Central memory CD8-positive, alpha-beta T cell (primary cell): Measurements from ENCODE around the gene ASB8.

ENCODE experiments used
- ATAC-seq: fragments of 150-1000 bp; cut with Tn5 transposase; replicated peaks from 2 replicates; pipeline ENCODE4 v1.10.0; 2022; ENCODE audit warnings: mild to moderate bottlenecking, moderate FRiP score, moderate number of reproducible peaks; ENCODE audit not compliant: poor library complexity, severe bottlenecking; ENCODE audit errors: extremely low read depth
- DNase-seq, 2 donors: peaks; one replicate each; pipeline ENCODE4 v3.0.0; 2021; ENCODE audit warnings: low spot score in 2 of 2
- H3K27ac Mint-ChIP-seq: one replicate; pipeline ENCODE4 v1.8.0; 2022; ENCODE audit warnings: low read depth, mild to moderate bottlenecking, moderate library complexity, mixed read lengths
- H3K27me3 Mint-ChIP-seq: one replicate; pipeline ENCODE4 v1.8.0; 2022; ENCODE audit warnings: mixed read lengths
- H3K36me3 Mint-ChIP-seq: one replicate; pipeline ENCODE4 v1.8.0; 2022; ENCODE audit warnings: mild to moderate bottlenecking, moderate library complexity, mixed read lengths; ENCODE audit not compliant: insufficient read depth
- H3K4me1 Mint-ChIP-seq: one replicate; pipeline ENCODE4 v1.8.0; 2022; ENCODE audit warnings: mixed read lengths
- H3K4me3 Mint-ChIP-seq: one replicate; pipeline ENCODE4 v1.8.0; 2022; ENCODE audit warnings: mild to moderate bottlenecking, moderate library complexity, mixed read lengths
- H3K9me3 Mint-ChIP-seq: one replicate; pipeline ENCODE4 v1.8.0; 2022; ENCODE audit warnings: mixed read lengths

The ASB8 gene, protein sequence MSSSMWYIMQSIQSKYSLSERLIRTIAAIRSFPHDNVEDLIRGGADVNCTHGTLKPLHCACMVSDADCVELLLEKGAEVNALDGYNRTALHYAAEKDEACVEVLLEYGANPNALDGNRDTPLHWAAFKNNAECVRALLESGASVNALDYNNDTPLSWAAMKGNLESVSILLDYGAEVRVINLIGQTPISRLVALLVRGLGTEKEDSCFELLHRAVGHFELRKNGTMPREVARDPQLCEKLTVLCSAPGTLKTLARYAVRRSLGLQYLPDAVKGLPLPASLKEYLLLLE

DNA sequence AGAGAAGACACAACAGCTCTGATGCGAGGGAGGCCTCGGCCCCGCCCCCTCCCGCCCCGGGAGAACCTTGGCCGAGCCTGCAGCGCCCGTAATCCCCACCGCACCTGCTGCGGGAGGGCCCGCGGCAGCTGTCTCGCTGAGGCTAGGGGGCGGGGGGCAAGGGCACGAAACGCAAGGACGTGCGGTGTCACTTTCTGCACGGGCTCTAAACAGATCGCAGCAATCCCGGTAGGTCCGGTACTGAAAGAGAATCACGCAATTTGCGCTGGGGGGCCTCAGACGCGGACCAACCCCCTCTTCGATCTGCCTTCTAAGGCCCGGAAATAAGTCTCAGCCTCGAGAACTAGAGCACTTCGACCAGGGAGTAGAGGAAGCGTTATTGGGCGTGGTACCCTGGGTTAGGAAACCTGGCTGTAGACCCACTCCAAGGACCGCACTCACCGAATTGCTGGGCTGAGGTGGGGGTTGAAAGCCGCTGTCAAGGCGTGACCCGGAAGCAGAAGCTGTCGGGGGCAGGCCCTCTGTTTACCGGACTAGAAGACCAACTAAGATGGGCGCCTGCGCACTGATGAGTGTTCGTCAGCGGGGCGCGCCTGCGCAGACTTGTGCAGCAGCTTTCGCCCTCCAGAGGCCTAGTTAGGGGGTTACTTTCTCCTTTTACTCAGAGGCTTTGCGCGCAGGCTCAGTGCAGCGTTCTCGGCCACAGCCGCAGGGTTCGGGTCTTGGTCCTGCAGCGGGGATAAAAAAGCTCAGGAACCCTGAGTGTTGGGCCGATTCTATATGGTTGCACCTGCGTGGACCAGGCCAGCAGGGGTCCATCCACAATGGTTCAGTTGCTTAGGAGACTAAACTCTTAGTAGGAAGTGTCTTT, at the start of gene ASB8:
Gene ASB8, minus strand, starts transcription at position 498 of the 871 bp plus-strand sequence. CDS start 4,019 bp downstream, outside the sequence.
- Mint-ChIP-seq H3K4me3 (peak within 1 kb of the TSS; percentile 95), H3K9me3 (no peaks in the 10 kb centered on the region), H3K27ac (peak within 1 kb of the TSS; percentile 97), H3K27me3 (no peaks in the 10 kb centered on the region), H3K36me3 (peaks cover 26% of the 10 kb centered on the region), H3K4me1 (peaks cover 32% of the 10 kb centered on the region)
- DNase-seq (peak; percentile 98), ATAC-seq (peak; percentile 89)

DNA sequence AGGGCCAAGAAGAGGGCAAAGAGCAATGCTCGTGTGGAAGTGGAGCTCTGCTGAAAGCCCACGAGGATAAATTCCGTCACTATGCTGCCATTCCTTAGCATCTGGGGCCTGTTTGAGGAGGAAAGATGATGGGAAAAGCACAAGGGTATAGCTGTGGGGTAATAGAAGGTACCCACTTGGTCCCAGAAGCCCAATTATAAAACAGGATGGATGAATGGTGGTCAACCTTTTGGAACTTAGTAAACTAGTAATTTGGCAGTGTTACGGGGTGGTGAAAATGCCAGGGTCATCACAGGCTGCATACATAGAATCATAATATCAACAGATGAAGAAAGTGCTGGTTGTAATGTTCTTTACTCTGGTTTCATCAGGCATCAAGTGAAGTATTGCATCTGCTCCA, 45.9 kb upstream of the ASB8 start, which contains the start of gene OR10AD1:
Gene OR10AD1, minus strand, starts transcription at position 101 of the 400 bp plus-strand sequence. Its CDS starts 0 bp downstream, at position 101.
- peaks cover 23% of the 10 kb centered on the region for H3K9me3 Mint-ChIP-seq
- no peak for ATAC-seq
- peaks cover 6% of the 10 kb centered on the region for H3K36me3 Mint-ChIP-seq
- no peak within 1 kb of the TSS for H3K4me3 Mint-ChIP-seq
- peaks cover 42% of the 10 kb centered on the region for H3K4me1 Mint-ChIP-seq
- DNase-seq, result no peak
- no peak within 1 kb of the TSS for H3K27ac Mint-ChIP-seq
- H3K27me3 Mint-ChIP-seq, result no peaks in the 10 kb centered on the region

DNA sequence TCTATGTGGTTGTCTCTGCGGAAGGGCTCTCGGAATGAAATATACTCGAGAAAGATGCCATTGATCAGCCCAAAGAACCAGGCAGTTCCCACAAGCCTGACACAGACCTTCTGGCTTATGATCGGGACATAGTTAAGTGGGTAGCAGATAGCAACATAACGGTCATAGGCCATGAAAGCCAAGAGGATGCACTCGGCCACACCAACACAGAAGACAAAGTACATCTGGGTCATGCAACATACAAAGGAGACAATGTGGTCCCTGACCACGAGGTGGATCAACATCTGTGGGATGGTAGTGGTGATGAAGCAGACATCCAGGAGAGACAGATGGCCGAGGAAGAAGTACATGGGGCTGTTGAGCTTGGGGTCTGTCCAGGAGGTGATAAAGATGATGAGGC, 45.5 kb upstream of the ASB8 start:
- peaks cover 42% of the 10 kb centered on the region for H3K4me1 Mint-ChIP-seq
- ATAC-seq, result no peak
- DNase-seq, result no peak
- H3K27me3 Mint-ChIP-seq, result no peaks in the 10 kb centered on the region
- peaks cover 10% of the 10 kb centered on the region for H3K36me3 Mint-ChIP-seq
- H3K27ac Mint-ChIP-seq, result no peak overlapping the region
- no peak overlapping the region for H3K4me3 Mint-ChIP-seq
- H3K9me3 Mint-ChIP-seq, result peaks cover 23% of the 10 kb centered on the region

DNA sequence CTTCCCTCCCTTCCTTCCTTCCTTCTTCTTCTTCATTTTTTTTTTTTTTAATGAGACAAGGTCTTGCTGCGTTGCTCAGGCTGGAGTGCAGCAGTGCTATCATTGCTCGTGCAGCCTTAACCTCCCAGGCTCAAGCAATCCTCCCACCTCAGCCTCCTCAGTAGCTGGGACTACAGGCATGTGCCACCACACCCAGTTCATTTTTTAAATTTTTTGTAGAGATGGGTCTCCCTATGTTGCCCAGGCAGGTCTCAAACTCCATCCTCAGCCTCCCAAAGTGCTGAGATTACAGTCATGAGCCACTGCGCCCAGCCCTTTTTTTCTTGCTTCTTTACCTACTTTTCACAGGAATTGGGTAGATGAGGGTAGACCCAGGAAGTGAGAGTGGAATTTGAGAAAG, 44.2 kb upstream of the ASB8 start:
- H3K4me3 Mint-ChIP-seq, result no peak overlapping the region
- peaks cover 11% of the 10 kb centered on the region for H3K36me3 Mint-ChIP-seq
- H3K9me3 Mint-ChIP-seq, result peaks cover 23% of the 10 kb centered on the region
- H3K27me3 Mint-ChIP-seq, result no peaks in the 10 kb centered on the region
- no peak overlapping the region for H3K27ac Mint-ChIP-seq
- peaks cover 48% of the 10 kb centered on the region for H3K4me1 Mint-ChIP-seq
- ATAC-seq (no peak), DNase-seq (no peak)

DNA sequence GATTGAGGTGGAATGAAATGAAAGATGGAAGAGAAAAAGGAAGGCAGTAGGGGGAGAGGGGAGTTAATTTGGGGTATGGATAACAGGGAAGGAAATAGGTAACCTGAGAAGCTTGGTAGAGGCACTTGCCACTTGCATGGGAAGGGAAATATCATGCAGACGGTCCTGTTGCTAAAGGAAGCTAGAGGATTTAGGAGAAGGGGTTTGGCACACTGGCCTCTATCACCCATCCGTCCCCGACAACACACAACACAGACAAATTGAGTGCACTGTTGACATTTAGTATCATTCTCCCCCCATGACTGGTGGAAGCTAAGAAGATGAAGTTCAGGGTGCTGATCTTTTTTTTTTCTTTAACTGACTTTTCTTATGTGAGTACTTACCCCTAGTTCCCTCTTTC, 43.8 kb upstream of the ASB8 start:
- Mint-ChIP-seq H3K27me3 (no peaks in the 10 kb centered on the region), H3K9me3 (peaks cover 23% of the 10 kb centered on the region), H3K36me3 (peaks cover 8% of the 10 kb centered on the region), H3K27ac (no peak overlapping the region), H3K4me3 (peak overlapping the region; percentile 6), H3K4me1 (peaks cover 48% of the 10 kb centered on the region)
- DNase-seq (no peak), ATAC-seq (no peak)

DNA sequence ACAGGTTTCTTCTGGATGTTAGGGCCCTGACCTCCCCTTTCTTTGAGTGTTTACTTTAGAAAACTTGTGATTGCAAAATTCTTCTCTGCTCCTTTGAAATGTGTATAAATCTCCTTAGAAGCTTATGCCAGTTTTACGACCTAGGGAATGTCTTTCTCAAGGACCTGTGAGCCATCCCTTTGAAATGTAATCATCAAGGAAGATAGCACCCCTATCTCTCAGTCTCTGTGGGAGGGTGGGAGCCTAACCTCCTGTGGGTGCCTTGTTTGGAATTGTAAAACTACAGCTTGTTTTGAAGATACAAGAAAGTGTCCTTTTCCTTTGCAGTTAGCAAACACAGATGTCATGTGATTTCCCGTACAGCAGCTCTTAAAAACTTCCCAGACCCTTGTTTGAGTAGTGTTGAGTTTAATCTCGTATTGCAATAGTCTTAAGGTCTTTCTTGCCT, 42.5 kb upstream of the ASB8 start:
- peak overlapping the region; percentile 99 for H3K27ac Mint-ChIP-seq
- H3K36me3 Mint-ChIP-seq, result peaks cover 9% of the 10 kb centered on the region
- peak overlapping the region; percentile 83 for H3K4me3 Mint-ChIP-seq
- H3K27me3 Mint-ChIP-seq, result peaks cover 4% of the 10 kb centered on the region
- DNase-seq (no peak), ATAC-seq (no peak)
- peaks cover 23% of the 10 kb centered on the region for H3K9me3 Mint-ChIP-seq
- H3K4me1 Mint-ChIP-seq, result peaks cover 48% of the 10 kb centered on the region

DNA sequence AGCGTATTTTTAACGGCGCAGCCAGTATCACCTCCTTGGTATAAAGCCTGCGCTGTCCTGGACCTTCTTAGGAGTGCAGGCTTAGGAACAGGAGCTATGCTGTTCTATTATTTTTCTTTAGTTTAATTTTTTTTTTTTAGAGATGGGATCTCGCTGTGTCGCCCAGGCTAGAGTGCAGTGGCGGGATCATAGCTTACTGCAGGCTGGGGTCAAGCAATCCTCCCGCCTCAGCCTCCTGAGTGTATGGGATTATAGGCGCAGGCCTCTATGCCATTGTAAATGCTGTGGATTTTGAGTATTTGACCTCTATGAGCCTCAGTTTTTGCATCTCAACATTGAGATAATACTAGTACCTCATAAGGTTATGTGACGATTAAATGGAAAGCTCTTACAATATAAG, 41.7 kb upstream of the ASB8 start:
- Mint-ChIP-seq H3K4me3 (peak overlapping the region; percentile 83), H3K36me3 (peaks cover 9% of the 10 kb centered on the region), H3K9me3 (peaks cover 23% of the 10 kb centered on the region), H3K27me3 (peaks cover 12% of the 10 kb centered on the region), H3K4me1 (peaks cover 48% of the 10 kb centered on the region), H3K27ac (peak overlapping the region; percentile 99)
- DNase-seq (no peak), ATAC-seq (no peak)

DNA sequence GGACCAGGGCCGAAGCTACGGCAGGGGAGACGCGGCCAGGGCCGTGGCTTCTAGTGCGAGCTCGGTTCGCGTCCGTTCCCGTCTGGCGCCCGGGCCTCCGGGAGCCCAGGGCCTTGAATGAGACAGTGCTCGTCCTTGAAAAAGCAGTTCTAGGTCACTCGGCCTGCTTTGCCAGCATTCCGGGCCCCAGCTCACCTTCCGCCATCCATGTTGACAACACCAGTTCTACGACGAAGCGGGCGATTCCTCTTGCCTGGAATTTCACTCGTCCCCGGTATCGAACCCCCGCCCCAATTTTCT, 41.3 kb upstream of the ASB8 start:
- peak overlapping the region; percentile 99 for H3K27ac Mint-ChIP-seq
- H3K9me3 Mint-ChIP-seq, result peaks cover 23% of the 10 kb centered on the region
- DNase-seq (no peak), ATAC-seq (peak; percentile 7)
- H3K4me1 Mint-ChIP-seq, result peaks cover 48% of the 10 kb centered on the region
- H3K27me3 Mint-ChIP-seq, result peaks cover 16% of the 10 kb centered on the region
- peaks cover 9% of the 10 kb centered on the region for H3K36me3 Mint-ChIP-seq
- H3K4me3 Mint-ChIP-seq, result peak overlapping the region; percentile 83

DNA sequence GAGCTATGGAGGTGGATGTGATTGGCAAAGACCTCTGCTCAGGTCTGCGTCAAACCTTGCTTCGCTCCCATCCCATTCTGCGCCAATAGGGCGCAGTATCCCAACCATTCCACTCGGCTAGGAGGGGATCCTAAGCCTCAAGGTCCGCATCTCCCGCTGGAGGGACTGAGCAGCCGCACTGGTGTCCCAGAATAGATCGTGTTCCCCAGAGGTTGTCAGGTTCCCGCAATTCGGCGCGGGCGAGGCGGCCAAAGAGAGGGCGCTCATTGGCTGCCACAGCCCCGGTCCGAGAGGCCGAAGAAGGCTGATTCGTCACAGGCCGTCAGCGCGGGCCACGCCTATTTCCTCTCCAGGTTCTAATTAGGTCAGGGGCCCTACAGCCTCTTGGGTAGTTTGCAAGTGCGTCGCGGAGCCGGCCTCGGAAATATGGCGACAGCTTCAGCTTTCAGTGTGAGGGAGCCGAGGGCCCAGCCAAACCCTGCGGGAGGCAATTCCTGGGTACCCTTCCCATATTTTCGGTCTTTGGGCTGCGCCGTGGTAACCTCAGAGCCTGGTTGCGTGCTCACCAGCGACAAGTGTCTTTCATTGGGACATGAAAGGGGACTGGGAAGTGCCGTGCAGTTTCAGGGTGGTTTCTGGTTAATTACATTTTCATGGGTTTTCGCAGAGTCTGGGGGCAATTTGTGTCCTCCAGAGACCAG, 40.8 kb upstream of the ASB8 start:
- H3K4me3 Mint-ChIP-seq, result peak overlapping the region; percentile 83
- peak; percentile 94 for ATAC-seq
- H3K36me3 Mint-ChIP-seq, result peaks cover 9% of the 10 kb centered on the region
- H3K4me1 Mint-ChIP-seq, result peaks cover 43% of the 10 kb centered on the region
- H3K27me3 Mint-ChIP-seq, result peaks cover 21% of the 10 kb centered on the region
- DNase-seq, result peak; percentile 75 to 83
- H3K9me3 Mint-ChIP-seq, result peaks cover 21% of the 10 kb centered on the region
- peak overlapping the region; percentile 99 for H3K27ac Mint-ChIP-seq

DNA sequence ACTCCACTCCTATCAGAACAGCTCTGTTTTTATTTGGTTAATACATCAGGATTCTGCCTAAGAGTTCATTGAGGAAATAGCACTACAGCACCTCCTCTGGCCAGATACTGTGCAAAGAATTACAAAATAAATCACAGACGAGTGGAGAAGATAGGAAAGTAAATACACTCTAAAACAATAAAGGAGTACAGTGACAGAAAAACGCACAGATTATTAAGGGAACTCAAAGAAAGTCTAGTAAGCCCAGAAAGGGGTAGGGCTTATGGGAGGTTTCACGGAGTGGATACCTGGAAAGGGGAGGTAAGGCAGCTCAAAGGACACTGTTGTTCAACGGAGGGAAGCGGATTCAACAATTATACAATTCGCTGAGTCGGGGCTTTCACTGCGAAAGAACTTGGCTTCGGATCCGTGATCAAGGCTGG, 40.2 kb upstream of the ASB8 start:
- H3K36me3 Mint-ChIP-seq, result peaks cover 9% of the 10 kb centered on the region
- ATAC-seq (peak; percentile 69), DNase-seq (no peak)
- H3K27me3 Mint-ChIP-seq, result peaks cover 23% of the 10 kb centered on the region
- H3K9me3 Mint-ChIP-seq, result peaks cover 15% of the 10 kb centered on the region
- H3K4me1 Mint-ChIP-seq, result peaks cover 37% of the 10 kb centered on the region
- H3K4me3 Mint-ChIP-seq, result peak overlapping the region; percentile 83
- H3K27ac Mint-ChIP-seq, result peak overlapping the region; percentile 99

DNA sequence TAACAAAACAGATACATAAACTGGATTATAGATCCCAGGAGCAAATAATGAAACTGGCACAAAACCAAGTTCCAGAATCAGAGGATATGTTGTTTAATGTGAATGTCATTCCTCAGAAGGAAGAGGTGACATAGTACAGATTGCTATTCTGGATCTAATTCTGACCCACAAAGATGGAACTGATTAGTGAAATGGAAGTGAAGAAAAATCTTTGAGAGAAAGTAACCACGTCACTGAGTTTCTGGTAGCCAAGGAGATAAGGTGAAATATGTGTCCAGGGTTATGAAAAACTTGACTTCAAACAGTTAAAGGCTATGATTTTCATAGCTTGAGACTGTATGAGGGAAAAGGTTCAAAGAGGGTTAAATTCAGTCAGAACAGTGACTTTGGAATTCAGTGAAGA, 37.5 kb upstream of the ASB8 start:
- no peak overlapping the region for H3K27ac Mint-ChIP-seq
- H3K9me3 Mint-ChIP-seq, result no peaks in the 10 kb centered on the region
- DNase-seq, result no peak
- H3K4me1 Mint-ChIP-seq, result peaks cover 15% of the 10 kb centered on the region
- H3K4me3 Mint-ChIP-seq, result no peak overlapping the region
- ATAC-seq, result no peak
- H3K27me3 Mint-ChIP-seq, result peaks cover 44% of the 10 kb centered on the region
- peaks cover 9% of the 10 kb centered on the region for H3K36me3 Mint-ChIP-seq

DNA sequence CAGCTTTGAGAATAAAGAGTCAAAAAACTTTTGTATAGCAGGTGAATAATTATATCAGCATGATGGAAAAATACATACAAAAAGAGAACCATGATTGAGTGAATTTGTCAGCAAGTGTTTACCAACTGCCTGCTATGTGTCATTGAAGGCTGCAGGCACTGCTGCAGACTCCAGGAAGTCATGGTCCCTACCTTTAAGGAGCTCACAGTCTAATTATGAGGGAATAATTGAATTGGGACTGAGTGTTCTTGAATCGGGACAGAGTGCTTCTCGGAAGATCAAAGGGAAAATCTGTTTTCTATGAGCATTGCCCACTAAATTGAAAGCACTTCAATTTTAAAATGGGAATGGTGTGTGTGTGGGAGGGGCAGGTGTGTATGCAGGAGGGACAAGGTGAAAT, 36.3 kb upstream of the ASB8 start:
- no peak for ATAC-seq
- no peak overlapping the region for H3K4me3 Mint-ChIP-seq

More for the DNA sequence above, 36.3 kb upstream of the ASB8 start:
- Mint-ChIP-seq H3K36me3 (peaks cover 9% of the 10 kb centered on the region), H3K9me3 (no peaks in the 10 kb centered on the region), H3K27ac (no peak overlapping the region), H3K27me3 (peaks cover 45% of the 10 kb centered on the region), H3K4me1 (peaks cover 7% of the 10 kb centered on the region)
- no peak for DNase-seq
